GM18907 (cell line): ENCODE results near the gene PER1.
"Not testable (repeated sequence)": the region's sequence is repeated elsewhere in the genome, so short reads cannot be mapped to it uniquely, and the experiment has no call there.

Experiments used
- ATAC-seq: cut with Tn5 transposase; IDR thresholded peaks from one replicate; pipeline ENCODE4 v1.9.1; 2021; ENCODE audit warnings: mild to moderate bottlenecking, moderate library complexity; ENCODE audit not compliant: unreplicated experiment

PER1 gene

DNA sequence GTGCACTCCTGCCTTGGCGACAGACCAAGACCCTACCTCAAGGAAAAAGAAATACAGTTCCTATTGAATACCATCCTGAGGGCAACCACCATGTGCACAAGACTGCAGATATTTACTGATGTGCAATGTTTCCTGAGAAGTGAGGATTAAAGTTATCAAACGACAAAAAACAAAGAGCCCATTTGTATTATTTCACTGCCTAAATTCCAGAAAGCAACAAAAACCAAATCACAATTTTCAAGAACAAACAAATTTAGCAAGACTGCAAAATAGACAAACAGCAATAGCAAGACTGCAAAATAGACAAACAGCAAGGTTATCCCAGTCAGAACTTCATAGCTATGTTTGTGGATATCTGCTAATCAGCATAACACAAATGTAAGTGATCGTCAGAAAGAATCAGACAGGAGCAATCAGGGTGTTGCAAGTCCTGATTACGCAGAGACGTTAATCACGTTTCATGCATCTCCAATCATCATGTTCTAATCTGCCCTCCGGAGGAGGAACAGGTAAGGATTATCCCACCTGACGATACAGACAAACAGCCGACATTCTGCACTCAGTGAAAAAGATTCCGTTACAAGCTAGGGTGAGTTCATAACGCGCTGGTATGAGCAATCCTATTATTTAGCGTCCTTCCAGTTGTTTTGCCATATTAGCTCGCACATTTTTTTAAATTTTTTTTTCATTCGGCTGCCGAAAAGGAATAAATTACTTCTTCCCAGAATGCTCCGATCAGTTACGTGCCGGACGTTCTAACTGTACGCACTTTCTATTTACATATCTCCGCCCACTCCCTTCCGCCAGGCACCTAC, 21.1 kb upstream of the PER1 start:
- peak; percentile 76 for ATAC-seq

DNA sequence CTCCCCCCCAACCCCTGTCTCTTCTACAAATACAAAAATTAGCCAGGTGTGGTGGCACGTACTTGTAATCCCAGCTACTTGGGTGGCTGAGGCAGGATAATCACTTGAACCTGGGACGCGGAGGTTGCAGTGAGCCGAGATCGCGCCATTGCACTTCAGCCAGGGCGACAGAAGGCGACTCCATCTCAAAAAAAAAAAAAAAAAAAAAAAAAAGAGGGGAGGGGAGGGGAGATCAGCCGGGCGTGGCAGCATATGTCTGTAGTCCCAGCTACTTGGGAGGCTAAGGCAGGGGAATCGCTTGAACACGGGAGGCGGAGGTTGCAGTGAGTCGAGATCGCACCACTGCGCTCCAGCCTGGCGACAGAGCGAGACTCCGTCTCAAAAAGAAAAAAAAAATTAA, 18.0 kb upstream of the PER1 start:
- not testable (repeated sequence) for ATAC-seq

DNA sequence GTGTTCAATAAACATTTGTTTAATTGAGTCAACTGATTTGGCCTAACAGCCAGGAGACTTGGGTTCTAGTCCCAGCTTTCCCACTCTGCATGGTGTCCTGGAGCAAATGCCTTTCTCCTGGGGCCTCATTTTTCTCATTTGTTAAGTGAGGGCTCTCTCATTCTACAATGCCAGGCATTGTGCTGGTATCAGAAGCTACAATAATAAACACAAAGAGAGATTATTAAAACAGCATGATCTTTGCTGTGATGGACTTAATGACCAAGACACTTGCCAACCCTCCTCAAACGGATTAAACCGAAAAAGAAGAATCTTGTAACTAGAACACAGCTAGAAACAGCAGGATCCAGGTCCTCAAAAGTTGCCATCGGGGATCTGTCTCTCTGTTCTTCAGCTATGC, 15.3 kb upstream of the PER1 start:
- ATAC-seq, result no peak

DNA sequence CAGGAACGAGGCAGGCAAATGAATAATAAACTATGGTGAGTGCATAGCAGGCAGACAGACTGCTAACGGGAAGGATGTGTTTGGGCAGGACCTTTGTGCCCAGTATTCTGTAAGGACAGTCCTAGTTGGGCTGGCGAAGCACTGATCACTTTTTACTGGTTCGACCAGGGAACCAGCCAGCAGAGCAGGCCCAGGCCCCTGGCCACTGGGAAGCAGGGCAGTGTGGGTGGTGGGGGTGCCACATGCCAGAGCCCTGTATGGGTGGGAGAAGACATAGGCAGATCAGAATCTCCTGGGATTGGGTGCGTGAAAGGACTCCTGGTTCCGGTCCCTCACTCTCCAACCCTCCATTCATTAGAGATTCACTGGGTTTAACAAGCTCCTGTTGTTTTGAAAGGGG, 14.5 kb upstream of the PER1 start:
- no peak for ATAC-seq

DNA sequence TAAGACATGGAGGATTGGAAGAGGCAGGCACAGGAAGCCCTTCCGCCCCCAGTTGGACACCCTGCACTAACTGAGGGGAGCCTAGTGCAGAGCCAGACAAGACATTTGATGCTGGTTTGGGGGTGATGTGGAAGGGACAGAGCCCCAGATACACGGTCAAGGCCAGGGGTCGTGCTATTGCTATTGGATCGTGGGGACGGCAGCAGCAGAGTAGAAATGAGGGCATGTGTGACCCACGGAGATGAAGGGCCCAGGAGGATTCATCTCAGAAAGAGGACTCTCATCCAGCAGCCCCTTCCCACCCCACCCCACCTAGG, 12.6 kb upstream of the PER1 start:
- ATAC-seq, result no peak

DNA sequence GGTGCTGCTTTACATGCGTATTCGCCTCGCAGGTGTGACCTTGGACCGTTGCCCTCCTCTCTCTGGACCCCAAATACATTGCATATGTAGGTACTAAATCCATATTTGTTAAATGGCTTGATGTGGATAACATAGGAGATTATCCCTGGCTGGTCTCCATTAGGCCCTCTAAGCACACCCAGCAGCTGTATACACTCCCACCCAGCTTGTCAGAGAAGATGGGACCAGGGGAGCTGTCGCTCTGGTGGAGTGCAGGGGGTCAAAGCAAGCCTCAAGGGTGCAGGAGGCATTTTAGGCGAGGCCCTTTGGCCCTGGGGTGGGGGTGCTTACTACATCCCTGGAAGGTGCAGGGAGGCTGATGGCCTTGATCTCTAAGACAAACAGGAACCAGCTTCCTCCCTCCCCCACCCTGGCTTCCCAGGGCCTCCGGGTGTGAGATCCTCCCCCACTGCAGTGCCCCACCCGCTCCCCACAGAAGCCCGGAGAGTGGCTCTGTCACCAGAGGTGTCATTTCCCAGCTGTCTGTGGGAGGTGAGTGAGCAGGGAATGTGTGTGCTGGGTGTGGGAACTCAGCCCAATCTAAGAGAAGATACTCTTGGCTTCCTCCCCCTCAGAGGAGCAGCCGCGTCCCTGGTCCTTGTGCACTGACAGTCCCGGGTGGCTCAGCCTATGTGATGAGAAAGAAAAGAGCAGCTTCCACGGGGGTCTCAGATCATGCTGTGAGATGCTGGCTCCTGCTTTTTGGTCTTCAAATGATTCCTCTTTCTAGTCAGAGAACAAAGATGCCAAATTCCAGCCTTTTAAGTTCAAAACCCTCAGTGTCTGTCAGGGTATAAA, 12.0 kb upstream of the PER1 start:
- no peak for ATAC-seq

DNA sequence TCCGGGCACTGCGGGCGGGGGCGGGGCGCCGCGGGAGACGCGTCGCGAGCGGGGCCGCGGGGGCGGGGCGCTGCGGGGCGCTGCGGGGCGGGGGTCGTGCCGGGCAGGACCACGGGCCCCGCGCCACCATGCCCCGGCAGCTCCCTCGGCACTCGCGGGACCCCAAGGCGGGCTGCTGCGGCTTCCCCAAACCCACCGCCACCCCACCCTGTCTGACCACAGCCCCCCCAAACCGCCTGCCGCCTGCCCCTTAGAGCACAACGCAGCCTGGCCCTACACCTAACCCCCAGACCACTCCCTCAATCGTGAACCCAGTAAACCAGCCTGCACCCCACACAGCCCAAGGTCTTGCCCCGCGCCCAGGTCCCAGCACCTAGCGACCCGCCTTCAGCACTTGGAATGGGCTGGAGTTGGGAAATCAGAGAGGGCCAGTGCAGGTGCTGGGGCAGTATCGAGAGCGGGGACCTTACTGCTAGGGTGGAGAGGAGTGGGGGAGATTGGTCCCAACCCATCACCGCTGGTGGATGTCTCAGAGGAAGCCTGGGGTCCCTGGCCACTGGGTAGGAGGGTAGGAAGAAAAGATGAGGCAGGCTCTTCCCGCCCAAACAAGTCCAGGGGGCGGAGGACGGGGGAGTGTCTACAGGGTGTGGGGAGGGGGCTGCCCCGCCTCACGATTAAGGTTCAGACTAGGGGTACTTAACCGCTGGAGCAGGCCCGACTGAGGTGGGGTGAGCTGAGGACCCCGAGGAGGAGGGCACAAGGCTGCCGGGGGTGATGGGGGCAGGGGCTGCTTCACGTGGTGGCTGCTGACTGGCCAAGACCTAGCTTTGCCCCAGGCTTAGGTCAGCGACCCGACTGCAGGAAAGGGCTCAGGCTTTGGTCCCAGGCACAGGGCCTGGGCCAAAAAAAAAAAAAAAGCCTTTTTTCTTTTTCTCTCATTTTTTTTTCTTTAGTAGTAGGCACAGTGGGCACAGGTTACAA, 11.1 kb upstream of the PER1 start:
- no peak for ATAC-seq

DNA sequence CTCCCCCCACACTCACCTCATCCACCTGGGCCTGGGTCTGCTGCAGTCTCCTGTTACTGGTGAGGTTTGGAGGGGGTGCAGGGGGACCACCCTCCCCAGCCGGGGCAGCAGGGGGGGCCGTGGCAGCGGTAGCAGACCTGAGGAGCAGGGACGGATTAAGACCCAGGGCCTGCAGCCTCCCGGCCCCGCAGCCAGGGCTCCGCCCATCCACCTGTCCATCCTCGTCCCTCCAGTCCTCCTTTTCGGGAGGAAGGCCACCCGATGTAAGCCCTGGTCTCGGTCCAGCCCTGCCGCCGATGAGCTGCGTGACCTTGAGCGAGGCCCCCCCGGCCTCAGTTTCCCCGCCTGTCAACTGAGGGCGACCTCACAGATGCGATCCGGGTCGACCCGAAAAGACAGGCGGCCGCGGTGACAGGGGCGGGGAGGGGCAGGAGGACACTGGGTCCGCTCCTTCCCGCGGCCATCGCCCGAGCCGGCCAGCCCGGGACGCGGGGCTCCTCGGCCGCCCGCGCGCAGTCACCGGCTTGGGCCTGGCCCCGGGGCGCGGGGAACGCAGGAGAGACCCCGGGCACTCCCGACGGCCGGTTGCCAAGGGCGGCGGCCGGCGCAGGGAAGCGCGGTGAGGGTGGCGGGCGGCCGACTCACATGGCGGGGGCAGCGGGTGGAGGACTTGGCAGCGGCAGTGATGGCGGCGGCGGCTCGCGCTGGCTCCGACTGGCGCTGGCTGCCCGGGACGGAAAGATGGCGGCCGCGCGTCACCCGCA, 10.2 kb upstream of the PER1 start, which contains the start of gene VAMP2:
VAMP2 (minus strand) TSS at position 716 of the 764 bp plus-strand sequence; CDS start at position 647, 69 bp downstream.
- peak; percentile 50 for ATAC-seq

DNA sequence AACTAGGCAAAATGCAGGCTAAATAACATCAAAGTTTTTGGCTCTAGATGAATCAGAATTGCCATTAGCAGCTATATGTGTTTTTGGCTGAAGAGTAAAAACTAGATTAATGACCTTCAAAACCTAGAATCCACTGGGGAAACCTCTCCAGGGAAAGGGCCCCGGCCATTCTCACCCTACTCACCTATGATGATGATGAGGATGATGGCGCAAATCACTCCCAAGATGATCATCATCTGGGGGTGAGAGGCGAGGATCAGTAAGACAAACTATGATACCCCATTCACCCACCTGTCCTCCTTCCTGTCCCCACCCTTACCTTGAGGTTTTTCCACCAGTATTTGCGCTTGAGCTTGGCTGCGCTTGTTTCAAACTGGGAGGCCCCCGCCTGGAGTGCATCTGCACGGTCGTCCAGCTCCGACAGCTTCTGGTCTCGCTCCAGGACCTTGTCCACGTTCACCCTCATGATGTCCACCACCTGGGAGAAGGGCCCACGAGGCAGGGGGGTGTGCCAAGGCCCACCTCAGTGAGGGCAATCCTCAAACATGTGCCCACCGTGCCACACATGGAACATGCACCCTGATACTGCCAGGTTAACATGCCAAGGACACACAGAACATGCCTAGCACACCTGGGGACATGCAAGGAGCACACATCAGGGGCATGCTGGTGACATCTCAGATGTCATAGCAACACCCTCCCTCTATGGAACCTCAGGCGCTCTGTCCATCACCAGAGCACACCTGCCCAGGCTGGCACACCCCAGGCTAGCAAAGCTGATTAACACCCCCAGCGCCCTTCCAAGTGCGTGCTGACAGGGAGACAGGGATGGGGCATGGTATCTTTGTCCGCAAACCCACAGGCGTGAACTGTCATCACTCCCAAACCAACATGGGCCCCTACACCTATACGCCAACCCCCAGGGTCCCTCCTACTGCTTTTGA, 9.4 kb upstream of the PER1 start:
- ATAC-seq, result no peak

DNA sequence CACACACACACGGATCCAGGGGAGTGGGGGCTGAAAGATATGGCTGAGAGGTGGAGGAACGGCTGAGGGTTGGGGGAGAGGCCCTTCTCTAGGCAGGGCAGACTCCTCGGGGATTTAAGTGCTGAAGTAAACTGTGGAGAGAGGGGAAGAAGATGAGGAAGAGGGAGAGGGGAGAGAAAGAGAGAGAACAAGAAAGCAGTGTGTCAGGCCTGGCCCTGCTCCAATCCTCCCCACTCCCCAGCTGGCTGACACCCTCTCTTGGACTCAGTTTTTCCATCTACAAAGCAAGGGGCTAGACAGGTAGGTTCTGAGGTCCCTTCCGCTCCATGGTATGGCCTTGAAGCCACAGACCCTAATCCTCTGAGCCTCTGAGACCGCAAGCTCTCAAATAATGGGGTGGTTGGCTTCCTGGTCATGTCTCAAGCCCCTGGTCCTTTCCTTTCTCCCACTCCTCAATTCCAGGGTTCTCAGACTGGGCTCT, 8.6 kb upstream of the PER1 start:
- no peak for ATAC-seq

DNA sequence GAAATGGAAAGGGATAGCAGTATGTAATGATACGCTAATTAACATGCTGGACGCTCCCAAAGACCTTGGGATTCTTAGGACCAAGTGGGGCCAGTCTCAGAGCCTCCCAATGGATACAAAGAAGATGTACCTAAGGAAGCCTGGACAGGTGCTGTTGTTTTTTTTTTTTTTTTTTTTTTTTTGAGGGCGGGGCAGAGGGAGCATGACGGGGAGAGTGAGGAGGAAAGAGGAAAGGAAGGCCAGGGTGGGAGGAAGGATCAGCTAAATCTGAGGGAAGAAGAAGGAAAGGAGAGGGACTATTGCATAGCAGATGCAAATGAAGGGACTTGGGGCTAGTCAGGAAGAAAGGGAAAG, 8.0 kb upstream of the PER1 start:
- no peak for ATAC-seq

DNA sequence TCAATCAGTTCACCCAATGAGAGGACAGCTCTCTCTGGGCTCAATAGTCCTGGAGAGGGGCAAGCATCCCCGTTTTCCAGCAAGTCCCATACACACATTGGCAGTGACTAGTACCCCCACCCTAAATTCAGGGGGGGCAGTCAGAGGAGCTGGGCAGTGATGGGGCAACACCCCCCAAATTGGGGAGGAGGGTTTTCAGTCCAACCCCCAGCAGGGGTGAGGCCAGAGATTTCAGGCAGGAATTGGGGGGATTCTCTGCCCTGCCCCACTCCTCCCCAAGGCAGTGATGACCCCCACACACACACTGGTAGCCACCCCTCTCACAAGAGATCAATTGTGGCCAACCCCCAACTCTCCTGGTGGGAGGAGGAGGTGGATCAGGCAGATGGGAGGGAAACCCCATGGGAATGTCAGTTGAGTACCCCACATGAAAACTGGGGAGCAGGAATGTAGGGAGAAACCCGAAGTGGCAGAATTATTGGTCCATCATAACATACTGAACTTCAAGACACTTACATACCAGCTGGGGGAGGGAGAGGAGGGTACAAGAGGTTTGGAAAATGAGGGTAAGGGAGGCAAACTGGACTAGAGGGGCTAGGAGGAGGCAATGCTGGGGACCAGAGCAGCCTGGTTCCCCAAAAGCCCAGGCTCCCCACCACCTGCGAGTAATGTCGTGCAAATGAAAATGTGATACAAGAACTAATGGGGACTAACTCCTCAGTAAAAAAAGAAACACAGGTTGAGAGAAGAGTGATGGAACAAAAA, 7.4 kb upstream of the PER1 start:
- ATAC-seq, result no peak

DNA sequence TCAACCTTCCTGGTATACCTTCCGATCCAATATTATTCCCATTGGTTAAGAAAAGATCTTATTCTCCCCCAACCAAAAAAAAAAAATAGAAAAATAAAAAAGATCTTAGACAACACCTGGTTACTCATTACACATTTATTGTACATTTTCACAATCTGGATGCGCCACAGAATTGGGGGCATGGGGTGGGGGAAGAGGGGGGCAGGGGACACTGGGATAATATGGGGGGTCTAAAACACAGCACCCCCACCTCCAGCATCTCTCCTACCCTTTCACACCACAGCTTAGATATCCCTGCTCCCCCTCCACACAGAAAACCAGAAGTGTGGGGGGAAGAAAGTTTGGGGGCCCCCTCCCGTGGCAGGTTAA, 6.8 kb upstream of the PER1 start:
- ATAC-seq, result no peak

DNA sequence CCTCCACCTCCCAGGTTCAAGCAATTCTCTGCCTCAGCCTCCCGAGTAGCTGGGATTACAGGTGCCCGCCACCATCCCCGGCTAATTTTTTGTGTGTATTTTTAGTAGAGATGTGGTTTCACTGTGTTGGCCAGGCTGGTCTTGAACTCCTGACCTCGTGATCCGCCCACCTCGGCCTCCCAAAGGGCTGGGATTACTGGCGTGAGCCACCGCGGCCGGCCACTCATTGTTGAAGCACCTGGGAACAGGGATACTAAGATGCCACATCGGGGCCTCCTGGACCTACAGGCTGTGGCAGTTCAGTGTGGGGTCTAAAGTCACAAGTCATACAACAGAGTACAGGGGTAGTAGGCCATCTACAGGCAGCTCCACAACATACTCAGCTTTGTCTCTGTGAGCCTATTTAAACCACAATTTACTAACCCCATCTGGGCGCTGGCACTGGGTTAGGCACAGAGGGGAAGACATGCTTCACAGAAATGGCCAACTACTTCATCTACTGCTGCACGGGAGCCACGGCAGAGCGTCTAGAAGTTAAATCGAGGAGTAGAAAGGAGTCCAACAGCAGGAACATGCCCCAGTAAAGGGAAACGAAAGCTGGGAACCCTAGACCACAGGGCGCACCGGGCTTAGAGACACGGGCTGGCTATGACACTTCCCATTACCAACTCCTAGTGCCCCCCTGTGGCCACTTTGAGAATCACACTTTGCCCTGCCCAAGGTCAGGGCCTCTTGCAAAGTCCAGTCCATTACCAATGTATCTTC, 6.2 kb upstream of the PER1 start:
- ATAC-seq, result no peak

DNA sequence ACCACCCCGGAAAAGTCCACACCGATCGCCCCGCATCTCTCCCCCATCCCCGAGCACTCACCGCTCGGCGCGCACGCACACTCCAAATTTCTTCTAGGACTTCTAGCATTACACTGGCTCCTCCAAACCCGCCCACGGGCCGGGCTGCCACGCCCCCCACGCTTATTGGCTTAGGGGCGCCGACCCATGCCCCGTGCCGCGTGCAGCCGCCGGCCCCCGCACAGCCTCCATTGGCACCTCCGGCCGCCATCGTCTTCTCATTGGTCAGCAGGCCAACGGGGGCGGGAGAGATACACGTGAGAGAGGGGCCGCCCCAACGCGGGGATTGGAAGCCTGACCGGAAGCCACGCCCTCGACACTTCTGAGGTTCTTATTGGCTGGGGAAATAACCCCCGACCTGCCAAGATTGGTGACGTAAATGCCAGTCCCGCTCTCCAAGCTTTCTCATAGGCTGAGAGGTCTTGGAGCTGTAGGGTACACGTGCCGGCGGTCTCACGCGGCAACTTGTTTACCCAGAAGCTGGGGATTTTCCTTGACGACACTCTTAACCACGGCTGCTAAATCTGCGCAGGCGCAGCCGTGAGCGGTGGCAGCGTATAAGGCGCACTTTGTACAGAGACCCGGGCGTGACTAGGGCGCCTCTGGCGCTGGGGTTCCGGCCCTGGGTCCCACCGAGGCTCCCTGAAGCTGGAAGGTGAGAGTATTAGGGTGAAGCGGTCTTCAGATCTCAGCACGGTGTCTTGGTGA, 4.2 kb upstream of the PER1 start:
- ATAC-seq, result peak; percentile 80

DNA sequence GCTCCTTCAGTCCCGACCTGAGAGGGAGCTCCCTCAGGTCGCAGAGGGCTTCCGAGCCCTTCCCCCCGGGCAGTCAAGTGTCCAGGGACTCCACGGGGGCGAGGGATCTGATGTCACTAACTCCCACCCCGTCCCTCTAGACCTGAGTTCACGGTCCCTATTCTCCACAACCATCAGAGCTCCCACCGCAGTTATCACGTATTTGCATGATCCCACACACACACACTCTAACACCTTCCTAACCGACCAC, 3.7 kb upstream of the PER1 start:
- no peak for ATAC-seq

DNA sequence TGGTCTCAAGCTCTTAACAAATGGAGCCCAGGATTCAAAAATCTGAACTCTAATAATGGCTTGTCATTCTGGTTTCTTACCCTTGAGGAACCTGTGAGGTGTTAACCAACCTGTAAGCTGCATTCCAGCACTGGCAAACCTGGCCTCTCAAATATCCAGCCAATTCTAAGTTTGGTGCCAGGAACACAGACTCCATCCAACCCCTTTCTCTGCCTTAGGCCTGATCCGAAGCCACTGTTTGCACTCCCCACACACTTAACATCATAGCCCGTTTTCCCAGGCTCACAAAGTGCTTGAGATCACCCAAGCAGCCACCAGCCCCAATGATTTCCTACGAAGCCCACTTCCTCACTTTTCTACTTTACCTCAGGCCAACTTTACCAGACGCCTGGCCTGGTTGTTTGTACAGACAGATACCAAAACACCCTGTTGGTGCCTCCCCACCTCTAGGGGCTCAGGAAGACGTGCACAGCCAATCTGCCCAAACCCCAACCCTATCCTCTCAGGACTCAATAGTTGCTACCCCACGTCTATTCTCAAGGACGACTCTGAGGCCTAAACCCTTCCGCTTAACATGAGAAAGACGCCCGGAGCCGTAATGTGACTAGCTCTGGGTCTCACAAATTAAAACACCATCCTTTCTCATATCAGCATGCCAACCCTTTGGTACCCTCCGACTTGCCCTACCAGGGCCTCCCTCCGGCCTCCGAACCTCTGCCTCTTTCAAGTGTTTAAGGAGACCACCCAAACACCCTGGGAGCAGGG, 3.2 kb upstream of the PER1 start:
- no peak for ATAC-seq
